Gastroesophageal sphincter (tissue), 4 donors: ENCODE measurements around the gene LGALS8. TPM values are rescaled to one million over a fixed set of nuclear protein-coding genes. Genes with fewer than 3 reads are reported as not detected.
"Not testable (repeated sequence)": the region's sequence is repeated elsewhere in the genome, so short reads cannot be mapped to it uniquely, and the experiment has no call there.

Experiments used
- ATAC-seq: fragments of 150-250 bp; one replicate; pipeline ENCODE4 v1.9.1; 2016; ENCODE audit warnings: mild to moderate bottlenecking, moderate library complexity
- H3K27ac ChIP-seq, 4 donors: fragments of 200-600 bp; sonication (generic) in 3 of 4; 1 replicate in 3 of 4; 2 replicates in 1 of 4; pipeline ENCODE4 v1.5.1; 2016 to 2019
- H3K27me3 ChIP-seq: fragments of 200-600 bp; sonication (generic); one replicate; pipeline ENCODE4 v1.5.1; 2019
- H3K36me3 ChIP-seq, 2 donors: fragments of 200-600 bp; sonication (generic); one replicate each; pipeline ENCODE4 v1.5.1; 2019; ENCODE audit warnings: control low read depth in 1 of 2
- H3K4me1 ChIP-seq, 3 donors: fragments of 200-600 bp; sonication (generic); 1 replicate in 2 of 3; 2 replicates in 1 of 3; pipeline ENCODE4 v1.5.1; 2016 to 2019; ENCODE audit warnings: control low read depth in 2 of 3
- H3K4me3 ChIP-seq, 2 donors: fragments of 200-600 bp; sonication (generic); one replicate each; pipeline ENCODE4 v1.5.1; 2019; ENCODE audit warnings: mild to moderate bottlenecking in 1 of 2, moderate library complexity in 1 of 2
- H3K9me3 ChIP-seq, 3 donors: fragments of 200-600 bp; sonication (generic); one replicate each; pipeline ENCODE4 v1.5.1; 2017 to 2019; ENCODE audit warnings: control low read depth in 2 of 3
- CTCF ChIP-seq, 4 experiments: fragments of 200-600 bp in 2 of 4; fragments of 450-650 bp in 2 of 4; sonication (generic) in 1 of 4; IDR thresholded peaks; one replicate each; pipeline ENCODE4 v1.5.1; 2017 to 2019; ENCODE audit warnings: antibody characterized with exemption in 4 of 4, mild to moderate bottlenecking in 2 of 4, moderate library complexity in 2 of 4
- EP300 ChIP-seq: sonication (generic); formaldehyde crosslinking; IDR thresholded peaks from one replicate; pipeline ENCODE4 v1.6.1; 2017; ENCODE audit warnings: antibody characterized with exemption, mild to moderate bottlenecking
- POLR2A ChIP-seq, 2 donors: fragments of 450-650 bp; IDR thresholded peaks; one replicate each; pipeline ENCODE4 v1.6.1; 2017; ENCODE audit warnings: antibody characterized with exemption in 2 of 2, mild to moderate bottlenecking in 2 of 2, moderate library complexity in 1 of 2
- POLR2AphosphoS5 ChIP-seq: sonication (generic); formaldehyde crosslinking; IDR thresholded peaks from one replicate; pipeline ENCODE4 v1.6.1; 2017; ENCODE audit warnings: antibody characterized with exemption
- WGBS, 2 donors: methylation state at CpG; one replicate each; pipeline ENCODE4 v1.1.5; 2018; ENCODE audit warnings: low coverage in 1 of 2; 5-methylcytosine and 5-hydroxymethylcytosine counted together
- total RNA-seq, 4 donors: library from RNA; depleted of rRNA; stranded (reverse); fragments of >200 nt; gene quantifications; one replicate each; pipeline ENCODE4 v1.1.0, GENCODE V29; 2016

LGALS8 gene
- total RNA-seq, 4 donors from 2014 or later: 50.5 to 81.8 (median 54.7) TPM

GRCh38 chr1:236502579-236502971 is 21.2 kb upstream of the LGALS8 start:
- Histone ChIP-seq H3K4me1 (peaks cover 0 to 10% (median 0%) of the 10 kb centered on the region in 3 donors), H3K4me3 (peak overlapping the region in 1 of 2 donors; percentile 42), H3K27me3 (no peaks in the 10 kb centered on the region), H3K36me3 (no peaks in the 10 kb centered on the region), H3K9me3 (no peaks in the 10 kb centered on the region), H3K27ac (no peak overlapping the region)
- 20 to 38% methylated on average over 2 of the region's 2 CpGs for WGBS, 2 donors
- ATAC-seq: peak; percentile 43
- TF ChIP-seq EP300 (no peak), CTCF (IDR thresholded peaks at IDR 0.05) (no peak), POLR2AphosphoS5 (no peak), POLR2A (IDR thresholded peaks at IDR 0.05) (no peak)

GRCh38 chr1:236502972-236503639 is 20.7 kb upstream of the LGALS8 start:
- 15 to 17% methylated on average over 10 to 12 of the region's 15 CpGs for WGBS, 2 donors
- TF ChIP-seq CTCF (IDR thresholded peaks at IDR 0.05) (no peak), POLR2A (IDR thresholded peaks at IDR 0.05) (no peak), POLR2AphosphoS5 (no peak), EP300 (no peak)
- H3K4me3 ChIP-seq: peak overlapping the region; percentile 27 to 42
- H3K27ac ChIP-seq: peak overlapping the region in 1 of 4 donors; percentile 55
- H3K4me1 ChIP-seq: peaks cover 0 to 10% (median 0%) of the 10 kb centered on the region in 3 donors
- no peaks in the 10 kb centered on the region for H3K9me3 ChIP-seq
- no peaks in the 10 kb centered on the region for H3K36me3 ChIP-seq
- peak; percentile 57 for ATAC-seq
- H3K27me3 ChIP-seq: no peaks in the 10 kb centered on the region

GRCh38 chr1:236504338-236504737 is 19.4 kb upstream of the LGALS8 start:
- not testable (repeated sequence) for ATAC-seq, H3K9me3 ChIP-seq, H3K36me3 ChIP-seq, H3K27me3 ChIP-seq, H3K4me3 ChIP-seq, H3K27ac ChIP-seq
- 50 to 58% methylated on average over 2 to 3 of the region's 3 CpGs for WGBS, 2 donors
- H3K4me1 ChIP-seq: peaks cover 0 to 10% (median 0%) of the 10 kb centered on the region in 3 donors

GRCh38 chr1:236507022-236507700 is 16.6 kb upstream of the LGALS8 start:
- no peaks in the 10 kb centered on the region for H3K9me3 ChIP-seq
- TF ChIP-seq EP300 (no peak), CTCF (IDR thresholded peaks at IDR 0.05) (no peak), POLR2AphosphoS5 (no peak), POLR2A (IDR thresholded peaks at IDR 0.05) (no peak)
- peak overlapping the region in 1 of 4 donors; percentile 59 for H3K27ac ChIP-seq

GRCh38 chr1:236508593-236509027 is 15.2 kb upstream of the LGALS8 start:
- 71 to 82% methylated on average over 5 to 6 of the region's 6 CpGs for WGBS, 2 donors
- Histone ChIP-seq H3K4me1 (no peaks in the 10 kb centered on the region), H3K4me3 (no peak overlapping the region), H3K27me3 (no peaks in the 10 kb centered on the region), H3K36me3 (no peaks in the 10 kb centered on the region), H3K9me3 (no peaks in the 10 kb centered on the region), H3K27ac (no peak overlapping the region)
- TF ChIP-seq CTCF (IDR thresholded peaks at IDR 0.05) (no peak), EP300 (no peak), POLR2A (IDR thresholded peaks at IDR 0.05) (no peak), POLR2AphosphoS5 (no peak)
- ATAC-seq: no peak

More at GRCh38 chr1:236507022-236507700, 16.6 kb upstream of the LGALS8 start:
- 26 to 68% methylated on average over 2 to 5 of the region's 5 CpGs for WGBS, 2 donors
- H3K36me3 ChIP-seq: no peaks in the 10 kb centered on the region
- H3K4me1 ChIP-seq: peaks cover 0 to 10% (median 0%) of the 10 kb centered on the region in 3 donors
- no peak overlapping the region for H3K4me3 ChIP-seq
- ATAC-seq: peak; percentile 74
- H3K27me3 ChIP-seq: no peaks in the 10 kb centered on the region
